Activated CD8-positive, alpha-beta memory T cell treated with anti-CD3 and anti-CD28 coated beads, Interleukin-2, amount 10 ng/mL, durations not matched to agents 7 days and 5 days (primary cell): ENCODE data around the gene SWI5. TPM values are rescaled to one million over a fixed set of nuclear protein-coding genes. Genes with fewer than 3 reads are reported as not detected.

Experiments used
- ATAC-seq: fragments of 150-1000 bp; cut with Tn5 transposase; one replicate; pipeline ENCODE4 v1.10.0; 2021; ENCODE audit warnings: moderate library complexity
- CTCF ChIA-PET: fragments of 350-600 bp; sonication (Branson Sonifier 250); formaldehyde crosslinking; loops from one replicate; lab custom pipeline; 2021; ENCODE audit warnings: antibody characterized with exemption; lab: Charles Lee
- DNase-seq: peaks from one replicate; pipeline ENCODE4 v3.0.0-alpha.2; 2020
- H3K27ac Mint-ChIP-seq: one replicate; pipeline ENCODE4 v1.8.0; 2021; ENCODE audit warnings: mild to moderate bottlenecking, mixed read lengths
- H3K27me3 Mint-ChIP-seq: one replicate; pipeline ENCODE4 v1.8.0; 2021; ENCODE audit warnings: mixed read lengths
- H3K36me3 Mint-ChIP-seq: one replicate; pipeline ENCODE4 v1.8.0; 2021; ENCODE audit warnings: mild to moderate bottlenecking, mixed read lengths
- H3K4me1 Mint-ChIP-seq: one replicate; pipeline ENCODE4 v1.8.0; 2021; ENCODE audit warnings: mixed read lengths
- H3K4me3 Mint-ChIP-seq: one replicate; pipeline ENCODE4 v1.8.0; 2021; ENCODE audit warnings: mild to moderate bottlenecking, moderate library complexity, mixed read lengths
- H3K9me3 Mint-ChIP-seq: one replicate; pipeline ENCODE4 v1.8.0; 2022; ENCODE audit warnings: low read depth, mixed read lengths
- total RNA-seq, 2 experiments: library from RNA; stranded (reverse); gene quantifications; one replicate each; pipeline ENCODE4 v1.2.3, GENCODE V29; 2021

Gene SWI5
- total RNA-seq, 2 experiments from 2014 or later: 11.8 to 12.1 TPM

GRCh38 chr9:128296340-128297220 is 20.5 kb downstream of the SWI5 start:
- CTCF ChIA-PET: interaction anchor here (0.6 to 6.3 kb wide), 15 partner anchors 7 to 286 kb away, joined by 3 to 37 read pairs (median 3); partner anchors contain the start of genes CERCAM, COQ4 and TRUB2
- Mint-ChIP-seq H3K36me3 (no peaks in the 10 kb centered on the region), H3K4me3 (no peak overlapping the region), H3K27ac (no peak overlapping the region), H3K27me3 (no peaks in the 10 kb centered on the region), H3K4me1 (peaks cover 10% of the 10 kb centered on the region), H3K9me3 (no peaks in the 10 kb centered on the region)
- DNase-seq: no peak
- ATAC-seq: no peak

- H3K4me1 Mint-ChIP-seq: peaks cover 8% of the 10 kb centered on the region
- no peaks in the 10 kb centered on the region for H3K9me3 Mint-ChIP-seq
- CTCF ChIA-PET: interaction anchor here (0.6 to 6.3 kb wide), 8 partner anchors 9 to 66 kb away, joined by 3 to 37 read pairs (median 3); no protein-coding TSS in a partner anchor
- H3K36me3 Mint-ChIP-seq: no peaks in the 10 kb centered on the region
- DNase-seq (no peak), ATAC-seq (no peak)
- no peak overlapping the region for H3K4me3 Mint-ChIP-seq
- no peaks in the 10 kb centered on the region for H3K27me3 Mint-ChIP-seq
- peak overlapping the region; percentile 5 for H3K27ac Mint-ChIP-seq
Measured at GRCh38 chr9:128297221-128297773, 21.2 kb downstream of the SWI5 start.

- peaks cover 8% of the 10 kb centered on the region for H3K4me1 Mint-ChIP-seq
- no peaks in the 10 kb centered on the region for H3K9me3 Mint-ChIP-seq
- H3K4me3 Mint-ChIP-seq: no peak overlapping the region
- H3K36me3 Mint-ChIP-seq: no peaks in the 10 kb centered on the region
- H3K27me3 Mint-ChIP-seq: no peaks in the 10 kb centered on the region
- CTCF ChIA-PET: interaction anchor here (1.6 to 6.3 kb wide), 2 partner anchors 43 to 65 kb away, joined by 8 to 37 read pairs; no protein-coding TSS in a partner anchor
- ATAC-seq: no peak
- DNase-seq: no peak
- H3K27ac Mint-ChIP-seq: no peak overlapping the region
Measured at GRCh38 chr9:128298535-128299482, 22.7 kb downstream of the SWI5 start.

GRCh38 chr9:128304136-128304970 is 28.3 kb downstream of the SWI5 start:
- H3K4me1 Mint-ChIP-seq: no peaks in the 10 kb centered on the region
- H3K4me3 Mint-ChIP-seq: no peak overlapping the region
- CTCF ChIA-PET: interaction anchor here (0.7 to 1.6 kb wide), 3 partner anchors 9 to 109 kb away, joined by 3 to 6 read pairs (median 5); no protein-coding TSS in a partner anchor
- H3K27ac Mint-ChIP-seq: no peak overlapping the region
- DNase-seq (no peak), ATAC-seq (no peak)
- H3K27me3 Mint-ChIP-seq: no peaks in the 10 kb centered on the region
- H3K36me3 Mint-ChIP-seq: peaks cover 5% of the 10 kb centered on the region
- H3K9me3 Mint-ChIP-seq: no peaks in the 10 kb centered on the region

- Mint-ChIP-seq H3K4me1 (no peaks in the 10 kb centered on the region), H3K36me3 (peaks cover 5% of the 10 kb centered on the region), H3K9me3 (no peaks in the 10 kb centered on the region), H3K27me3 (no peaks in the 10 kb centered on the region), H3K4me3 (no peak overlapping the region), H3K27ac (no peak overlapping the region)
- ATAC-seq (no peak), DNase-seq (no peak)
- CTCF ChIA-PET: interaction anchor here (0.7 kb wide), 1 partner anchor 110 kb away, joined by 3 read pairs; no protein-coding TSS in a partner anchor
Measured at GRCh38 chr9:128304971-128305288, 28.9 kb downstream of the SWI5 start.

GRCh38 chr9:128309551-128309950 is 33.5 kb downstream of the SWI5 start:
- H3K4me1 Mint-ChIP-seq: no peaks in the 10 kb centered on the region
- no peaks in the 10 kb centered on the region for H3K27me3 Mint-ChIP-seq
- H3K9me3 Mint-ChIP-seq: no peaks in the 10 kb centered on the region
- H3K27ac Mint-ChIP-seq: no peak overlapping the region
- ATAC-seq: no peak
- CTCF ChIA-PET: interaction anchor here (1.6 to 1.9 kb wide), 2 partner anchors 13 to 14 kb away, joined by 3 to 6 read pairs; no protein-coding TSS in a partner anchor
- no peak for DNase-seq
- H3K36me3 Mint-ChIP-seq: peaks cover 8% of the 10 kb centered on the region
- no peak overlapping the region for H3K4me3 Mint-ChIP-seq

- no peaks in the 10 kb centered on the region for H3K9me3 Mint-ChIP-seq
- H3K27ac Mint-ChIP-seq: no peak overlapping the region
- CTCF ChIA-PET: interaction anchor here (0.6 to 1.9 kb wide), 3 partner anchors 15 to 72 kb away, joined by 3 to 6 read pairs (median 3); no protein-coding TSS in a partner anchor
- ATAC-seq: no peak
- no peak for DNase-seq
- H3K36me3 Mint-ChIP-seq: peaks cover 8% of the 10 kb centered on the region
- no peaks in the 10 kb centered on the region for H3K27me3 Mint-ChIP-seq
- no peak overlapping the region for H3K4me3 Mint-ChIP-seq
- no peaks in the 10 kb centered on the region for H3K4me1 Mint-ChIP-seq
Measured at GRCh38 chr9:128310461-128310860, 34.4 kb downstream of the SWI5 start.

- Mint-ChIP-seq H3K4me3 (no peak overlapping the region), H3K36me3 (peaks cover 10% of the 10 kb centered on the region), H3K4me1 (no peaks in the 10 kb centered on the region), H3K9me3 (no peaks in the 10 kb centered on the region), H3K27ac (no peak overlapping the region), H3K27me3 (no peaks in the 10 kb centered on the region)
- CTCF ChIA-PET: interaction anchor here (1.9 kb wide), 1 partner anchor 19 kb away, joined by 7 read pairs; no protein-coding TSS in a partner anchor
- DNase-seq (no peak), ATAC-seq (no peak)
Measured at GRCh38 chr9:128314697-128315096, 38.6 kb downstream of the SWI5 start.

- no peak overlapping the region for H3K4me3 Mint-ChIP-seq
- ATAC-seq (no peak), DNase-seq (no peak)
- H3K36me3 Mint-ChIP-seq: peaks cover 10% of the 10 kb centered on the region
- no peaks in the 10 kb centered on the region for H3K27me3 Mint-ChIP-seq
- H3K4me1 Mint-ChIP-seq: peaks cover 4% of the 10 kb centered on the region
- H3K9me3 Mint-ChIP-seq: no peaks in the 10 kb centered on the region
- CTCF ChIA-PET: no interaction called here
- no peak overlapping the region for H3K27ac Mint-ChIP-seq
Measured at GRCh38 chr9:128316421-128316820, 40.3 kb downstream of the SWI5 start.

GRCh38 chr9:128317629-128318028 is 41.6 kb downstream of the SWI5 start:
- H3K4me3 Mint-ChIP-seq: no peak overlapping the region
- CTCF ChIA-PET: no interaction called here
- ATAC-seq (no peak), DNase-seq (no peak)
- H3K36me3 Mint-ChIP-seq: peaks cover 8% of the 10 kb centered on the region
- peaks cover 7% of the 10 kb centered on the region for H3K4me1 Mint-ChIP-seq
- H3K9me3 Mint-ChIP-seq: no peaks in the 10 kb centered on the region
- H3K27me3 Mint-ChIP-seq: no peaks in the 10 kb centered on the region
- no peak overlapping the region for H3K27ac Mint-ChIP-seq

GRCh38 chr9:128321343-128321742 is 45.3 kb downstream of the SWI5 start:
- DNase-seq (no peak), ATAC-seq (no peak)
- Mint-ChIP-seq H3K27ac (peak overlapping the region; percentile 28), H3K27me3 (no peaks in the 10 kb centered on the region), H3K9me3 (no peaks in the 10 kb centered on the region), H3K36me3 (peaks cover 11% of the 10 kb centered on the region), H3K4me1 (peaks cover 29% of the 10 kb centered on the region), H3K4me3 (peak overlapping the region; percentile 92)
- CTCF ChIA-PET: interaction anchor here (0.5 to 5.3 kb wide), 3 partner anchors 16 to 45 kb away, joined by 3 to 22 read pairs (median 3); partner anchors contain the start of genes GOLGA2 and SWI5

GRCh38 chr9:128321879-128322403 is 45.9 kb downstream of the SWI5 start:
- Mint-ChIP-seq H3K27ac (peak overlapping the region; percentile 94), H3K4me3 (peak overlapping the region; percentile 92), H3K27me3 (no peaks in the 10 kb centered on the region), H3K9me3 (no peaks in the 10 kb centered on the region), H3K4me1 (peaks cover 29% of the 10 kb centered on the region), H3K36me3 (peaks cover 8% of the 10 kb centered on the region)
- CTCF ChIA-PET: interaction anchor here (0.5 to 5.3 kb wide), 5 partner anchors 16 to 187 kb away, joined by 3 to 22 read pairs (median 3); partner anchors contain the start of genes GOLGA2 and SWI5
- DNase-seq (no peak), ATAC-seq (peak; percentile 5)
